ENCODE results near the gene ANAPC10. TPM values are rescaled to one million over a fixed set of nuclear protein-coding genes. Genes with fewer than 3 reads are reported as not detected.

The ANAPC10 gene
- total RNA-seq, 4 donors from 2014 or later, result 13.1 to 59.0 (median 27.9) TPM

GRCh38 chr4:144955104-144955503, 142.9 kb downstream of the ANAPC10 start:
- no peaks in the 10 kb centered on the region for H3K27me3 ChIP-seq
- H3K36me3 ChIP-seq, result no peaks in the 10 kb centered on the region
- intact Hi-C loops (cut with DNase I; ENCODE audit: low total_unique reads), result no loop called here
- no peaks in the 10 kb centered on the region for H3K4me1 ChIP-seq
- peaks cover 2 to 15% of the 10 kb centered on the region in 2 donors for H3K9me3 ChIP-seq
- no peak for DNase-seq
- no peak overlapping the region for H3K27ac ChIP-seq
- no peak overlapping the region for H3K4me3 ChIP-seq
- TF ChIP-seq, protein P1, sequence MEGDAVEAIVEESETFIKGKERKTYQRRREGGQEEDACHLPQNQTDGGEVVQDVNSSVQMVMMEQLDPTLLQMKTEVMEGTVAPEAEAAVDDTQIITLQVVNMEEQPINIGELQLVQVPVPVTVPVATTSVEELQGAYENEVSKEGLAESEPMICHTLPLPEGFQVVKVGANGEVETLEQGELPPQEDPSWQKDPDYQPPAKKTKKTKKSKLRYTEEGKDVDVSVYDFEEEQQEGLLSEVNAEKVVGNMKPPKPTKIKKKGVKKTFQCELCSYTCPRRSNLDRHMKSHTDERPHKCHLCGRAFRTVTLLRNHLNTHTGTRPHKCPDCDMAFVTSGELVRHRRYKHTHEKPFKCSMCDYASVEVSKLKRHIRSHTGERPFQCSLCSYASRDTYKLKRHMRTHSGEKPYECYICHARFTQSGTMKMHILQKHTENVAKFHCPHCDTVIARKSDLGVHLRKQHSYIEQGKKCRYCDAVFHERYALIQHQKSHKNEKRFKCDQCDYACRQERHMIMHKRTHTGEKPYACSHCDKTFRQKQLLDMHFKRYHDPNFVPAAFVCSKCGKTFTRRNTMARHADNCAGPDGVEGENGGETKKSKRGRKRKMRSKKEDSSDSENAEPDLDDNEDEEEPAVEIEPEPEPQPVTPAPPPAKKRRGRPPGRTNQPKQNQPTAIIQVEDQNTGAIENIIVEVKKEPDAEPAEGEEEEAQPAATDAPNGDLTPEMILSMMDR (IDR thresholded peaks at IDR 0.05), result no peak
- TF ChIP-seq POLR2A (IDR thresholded peaks at IDR 0.05), result no peak

GRCh38 chr4:144954230-144954629, 143.8 kb downstream of the ANAPC10 start:
- no peak for TF ChIP-seq POLR2A (IDR thresholded peaks at IDR 0.05)
- TF ChIP-seq, protein P1 (IDR thresholded peaks at IDR 0.05), result no peak
- H3K27ac ChIP-seq, result no peak overlapping the region
- DNase-seq, result no peak
- H3K27me3 ChIP-seq, result no peaks in the 10 kb centered on the region
- no peaks in the 10 kb centered on the region for H3K4me1 ChIP-seq
- no peak overlapping the region for H3K4me3 ChIP-seq
- peaks cover 2 to 10% of the 10 kb centered on the region in 2 donors for H3K9me3 ChIP-seq
- intact Hi-C loops (cut with DNase I; ENCODE audit: low total_unique reads), result no loop called here
- no peaks in the 10 kb centered on the region for H3K36me3 ChIP-seq

DNA sequence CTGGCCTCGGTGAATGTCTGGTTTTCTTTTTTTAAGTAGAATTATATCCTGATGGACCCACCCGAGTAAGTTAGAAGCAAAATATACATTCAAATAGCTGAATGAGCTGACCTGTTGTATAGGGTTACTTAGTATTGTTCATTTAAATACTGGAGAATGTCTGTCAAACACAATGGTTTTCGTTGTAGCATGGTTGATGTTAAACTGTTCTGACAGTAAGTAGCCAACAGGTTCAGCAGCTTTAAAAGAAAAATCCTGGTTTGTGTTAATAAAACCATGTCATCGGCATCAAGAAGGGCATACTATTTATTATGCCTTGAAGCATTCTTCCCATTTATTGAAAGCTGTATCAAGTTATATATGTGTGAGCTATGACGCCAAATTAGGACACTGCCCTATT, 149.6 kb downstream of the ANAPC10 start:
- Histone ChIP-seq H3K27ac (no peak overlapping the region), H3K36me3 (no peaks in the 10 kb centered on the region), H3K4me1 (no peaks in the 10 kb centered on the region), H3K9me3 (peaks cover 0 to 6% of the 10 kb centered on the region in 2 donors), H3K27me3 (no peaks in the 10 kb centered on the region), H3K4me3 (no peak overlapping the region)
- TF ChIP-seq, protein P1 (IDR thresholded peaks at IDR 0.05), result no peak
- TF ChIP-seq POLR2A (IDR thresholded peaks at IDR 0.05), result no peak
- intact Hi-C loops (cut with DNase I; ENCODE audit: low total_unique reads), result no loop called here
- no peak for DNase-seq

GRCh38 chr4:144948009-144948408, 150.0 kb downstream of the ANAPC10 start:
- DNase-seq, result no peak
- Histone ChIP-seq H3K27me3 (no peaks in the 10 kb centered on the region), H3K27ac (no peak overlapping the region), H3K9me3 (peaks cover 0 to 2% of the 10 kb centered on the region in 2 donors), H3K36me3 (no peaks in the 10 kb centered on the region), H3K4me1 (no peaks in the 10 kb centered on the region), H3K4me3 (no peak overlapping the region)
- intact Hi-C loops (cut with DNase I; ENCODE audit: low total_unique reads), result no loop called here
- no peak for TF ChIP-seq POLR2A (IDR thresholded peaks at IDR 0.05)
- TF ChIP-seq, protein P1 (IDR thresholded peaks at IDR 0.05), result no peak

Other genes with a start within 250 kb of the ANAPC10 start
- gene ABCE1, start 115 bp upstream of the ANAPC10 start, total RNA-seq, result 100 to 1,000 TPM in 1 of 4 donors, 10 to 100 TPM in 3; 53.2 to 135 (median 83.5) TPM
- gene OTUD4, start 82.4 kb upstream of the ANAPC10 start, total RNA-seq, result 10 to 100 TPM; 12.3 to 59.5 (median 31.9) TPM